Heart left ventricle (tissue), 16 donors: Measurements from ENCODE around the gene ERCC2. TPM values are rescaled to one million over a fixed set of nuclear protein-coding genes. Genes with fewer than 3 reads are reported as not detected.
A peak's percentile ranks its signal among the peaks of the same experiment; 100 is the strongest.

ENCODE experiments used
- ATAC-seq, 4 donors: fragments of 200-7000 bp; cut with Tn5 transposase; one replicate each; pipeline ENCODE4 v1.9.1; 2020 to 2022; ENCODE audit warnings: moderate library complexity in 4 of 4, mild to moderate bottlenecking in 3 of 4, moderate number of reproducible peaks in 1 of 4
- DNase-seq, 5 donors: peaks; one replicate each; pipeline ENCODE4 v3.0.0-alpha.2; 2020
- H3K27ac ChIP-seq, 12 donors: fragments of 200-600 bp; sonication (generic) in 4 of 12; one replicate each; pipeline versions ENCODE4 v1.5.0 to v1.8.0; 2016 to 2022; ENCODE audit warnings: mild to moderate bottlenecking in 2 of 12
- H3K27me3 ChIP-seq, 9 donors: fragments of 200-600 bp; sonication (generic) in 2 of 9; one replicate each; pipeline versions ENCODE4 v1.5.1 to v1.8.0; 2016 to 2022; ENCODE audit warnings: mild to moderate bottlenecking in 3 of 9
- H3K36me3 ChIP-seq, 9 donors: fragments of 200-600 bp; sonication (generic) in 2 of 9; one replicate each; pipeline versions ENCODE4 v1.5.0 to v1.8.0; 2018 to 2022; ENCODE audit warnings: mild to moderate bottlenecking in 2 of 9
- H3K4me1 ChIP-seq, 12 donors: fragments of 200-600 bp; sonication (generic) in 4 of 12; one replicate each; pipeline versions ENCODE4 v1.5.0 to v1.8.0; 2016 to 2022; ENCODE audit warnings: mild to moderate bottlenecking in 3 of 12
- H3K4me3 ChIP-seq, 12 donors: fragments of 200-600 bp; sonication (generic) in 4 of 12; one replicate each; pipeline versions ENCODE4 v1.5.0 to v1.8.0; 2017 to 2022; ENCODE audit warnings: mild to moderate bottlenecking in 9 of 12, moderate library complexity in 4 of 12
- H3K9me3 ChIP-seq, 12 donors: fragments of 200-600 bp; sonication (generic) in 4 of 12; one replicate each; pipeline versions ENCODE4 v1.5.0 to v1.8.0; 2016 to 2022; ENCODE audit warnings: mild to moderate bottlenecking in 1 of 12
- CTCF ChIP-seq, 12 donors: fragments of 200-600 bp; sonication (generic) in 4 of 12; IDR thresholded peaks; one replicate each; pipeline versions ENCODE4 v1.5.0 to v1.8.0; 2018 to 2022; ENCODE audit warnings: antibody characterized with exemption in 12 of 12, mild to moderate bottlenecking in 5 of 12
- POLR2A ChIP-seq, 2 donors: fragments of 450-650 bp; IDR thresholded peaks; one replicate each; pipeline ENCODE4 v1.6.1; 2017; ENCODE audit warnings: antibody characterized with exemption in 2 of 2, mild to moderate bottlenecking in 2 of 2, moderate library complexity in 2 of 2
- WGBS, 4 donors: extraction: QIAGEN DNeasy Blood & Tissue Kit in 2 of 4; methylation state at CpG; one replicate each; pipeline versions ENCODE4 v1.1.5 to v1.1.7; 2013 to 2018; 5-methylcytosine and 5-hydroxymethylcytosine counted together
- intact Hi-C, 10 donors: fragments of 100-400 bp; cut with DNase I; formaldehyde crosslinking; loops; one replicate each; pipeline versions ENCODE4 v1.11.1 to v1.14.2; 2022
- long read RNA-seq, 3 donors: library from polyadenylated mRNA; unstranded; transcript quantifications; one replicate each; pipeline ENCODE4 v2.0.0, GENCODE V29; 2020 to 2021
- polyA plus RNA-seq, 2 donors: library from polyadenylated mRNA; stranded (reverse); fragments of 200-250 nt; gene quantifications; one replicate each; pipeline ENCODE4 v1.2.3, GENCODE V29; 2013
- total RNA-seq, 9 donors: library from RNA; depleted of rRNA in 2 of 9; stranded (reverse); fragments of >200 nt in 2 of 9; fragmentation: NEBNext Ultra II Directional in 3 of 9; extraction: Animal tissue kit (Norgen Biotek cat#: 25700) in 3 of 9; gene quantifications; one replicate each; pipeline versions ENCODE4 v1.1.0 to v1.2.4, GENCODE V29; 2016 to 2023
- donor health status: ischemic (EF 13 %, LVEDD 7.1; RV severe dilation, severe dysfunction).
- donor health status: healthy with polysubstance abuse.
- donor health status: DM: no; HTN: yes; CAD: no.
- donor health status: DM: no; HTN: no; CAD: no.
- donor health status: ischemic (EF 25% LVEDD 6.9; RV normal size, moderate dysfunction).
- donor health status: ischemic (EF 25% LVEDD 5.7; RV mildly dilated, moderate dysfunction).
- donor health status: healthy.
- donor health status: DM: yes; HTN: yes; CAD: no.
- donor health status: ischemic (EF 35%, LVEDD 5.7; RV mildly dilated, moderate dysfunction).
- donor health status: nonischemic (EF 11% LVEDD 7.7; RV severe dilation, severe dysfunction).
- donor health status: DM: yes; HTN: yes; CAD: no.
- donor health status: PGD.
- donor health status: ischemic (EF 29% LVEDD 5.4; RV normal size, mild dysfunction).
- donor health status: nonischemic (EF 23%, LVEDD 6.1; RV moderate dilation, normal function).

The ERCC2 gene
- total RNA-seq, result 10 to 100 TPM in 8 of 9 donors, 1 to 10 TPM in 1; 9.8 to 24.1 (median 13.9) TPM
- 1 to 10 TPM; 5.8 to 8.4 TPM for polyA plus RNA-seq
- long read RNA-seq, donor 1, full-length matches to known transcripts, result 6 of 9 reads
- long read RNA-seq, donor 1, partial matches to known transcripts, result 1 of 9 reads
- long read RNA-seq, donor 1, other reads (novel, unspliced or antisense), result 2 of 9 reads
- long read RNA-seq, donor 2, full-length matches to known transcripts, result 6 of 28 reads
- long read RNA-seq, donor 2, partial matches to known transcripts, result 11 of 28 reads
- long read RNA-seq, donor 2, other reads (novel, unspliced or antisense), result 11 of 28 reads
- long read RNA-seq, donor 3, full-length matches to known transcripts, result 4 of 13 reads
- long read RNA-seq, donor 3, partial matches to known transcripts, result 5 of 13 reads
- long read RNA-seq, donor 3, other reads (novel, unspliced or antisense), result 4 of 13 reads

GRCh38 chr19:45370410-45371204 is at the start of gene ERCC2:
TSS of gene ERCC2 (minus strand) at chr19:45370573. CDS start at chr19:45370540, 33 bp downstream.
- Histone ChIP-seq H3K4me3 (peak within 1 kb of the TSS; percentile 72 to 98 (median 88)), H3K27ac (peak within 1 kb of the TSS; percentile 41 to 86 (median 78)), H3K9me3 (no peaks in the 10 kb centered on the region), H3K4me1 (peaks cover 0 to 15% (median 6%) of the 10 kb centered on the region in 12 donors), H3K36me3 (no peaks in the 10 kb centered on the region), H3K27me3 (no peaks in the 10 kb centered on the region)
- TF ChIP-seq CTCF (IDR thresholded peaks at IDR 0.05) (no peak), POLR2A (IDR thresholded peaks at IDR 0.05) (peak in 1 of 2 donors; percentile 41)
- intact Hi-C loops, result no loop called here
- WGBS, 4 donors, result 4 to 6% (median 4%) methylated on average over 37 to 55 of the region's 55 CpGs
- peak; percentile 99 for DNase-seq
- peak; percentile 98 to 99 (median 98) for ATAC-seq

- DNase-seq (peak in 1 of 5 donors; percentile 49), ATAC-seq (no peak)
- H3K4me1 ChIP-seq, result peaks cover 2 to 46% (median 22%) of the 10 kb centered on the region in 12 donors
- H3K36me3 ChIP-seq, result peaks cover 0 to 63% (median 43%) of the 10 kb centered on the region in 9 donors
- TF ChIP-seq CTCF (IDR thresholded peaks at IDR 0.05) (no peak), POLR2A (IDR thresholded peaks at IDR 0.05) (no peak)
- no peaks in the 10 kb centered on the region for H3K27me3 ChIP-seq
- 52 to 81% (median 59%) methylated on average over 3 of the region's 3 CpGs; no CpG with 5 or more reads in 1 of the 4 donors for WGBS, 4 donors
- intact Hi-C loops, result loop anchor here in 3 of 10 donors (10.0 kb wide), 3 partner anchors 55 to 225 kb away; partner anchors contain the start of gene OPA3 (in 1 of the 3)
- H3K4me3 ChIP-seq, result no peak overlapping the region
- H3K9me3 ChIP-seq, result no peaks in the 10 kb centered on the region
- peak overlapping the region in 1 of 12 donors; percentile 53 for H3K27ac ChIP-seq
Measured at GRCh38 chr19:45419895-45420294, 49.5 kb upstream of the ERCC2 start.

GRCh38 chr19:45419396-45419795 is 49.0 kb upstream of the ERCC2 start:
- H3K4me1 ChIP-seq, result peaks cover 2 to 41% (median 17%) of the 10 kb centered on the region in 12 donors
- peaks cover 0 to 68% (median 48%) of the 10 kb centered on the region in 9 donors for H3K36me3 ChIP-seq
- TF ChIP-seq POLR2A (IDR thresholded peaks at IDR 0.05) (no peak), CTCF (IDR thresholded peaks at IDR 0.05) (no peak)
- H3K4me3 ChIP-seq, result no peak overlapping the region
- 39 to 80% (median 43%) methylated on average over 1 to 4 of the region's 4 CpGs for WGBS, 4 donors
- intact Hi-C loops, result no loop called here
- peak in 2 of 5 donors; percentile 58 to 61 for DNase-seq
- no peaks in the 10 kb centered on the region for H3K27me3 ChIP-seq
- no peaks in the 10 kb centered on the region for H3K9me3 ChIP-seq
- ATAC-seq, result no peak
- peak overlapping the region in 2 of 12 donors; percentile 10 to 53 for H3K27ac ChIP-seq
